IPS DF 6.9 (cell line): Measurements from ENCODE around the gene MLST8.
A peak's percentile ranks its signal among the peaks of the same experiment; 100 is the strongest.

ENCODE experiments used
- DNase-seq: peaks from one replicate; pipeline ENCODE4 v3.0.0-alpha.2; 2013; ENCODE audit warnings: low read depth, low spot score
- H3K27ac ChIP-seq: one replicate; pipeline ENCODE4 v1.5.1; 2013; ENCODE audit warnings: low read length, control low read depth
- H3K27me3 ChIP-seq: 2 replicates; pipeline ENCODE4 v1.6.1; 2013; ENCODE audit warnings: mild to moderate bottlenecking, low read length; ENCODE audit not compliant: control insufficient read depth, insufficient read depth
- H3K36me3 ChIP-seq: 2 replicates; pipeline ENCODE4 v1.6.1; 2013; ENCODE audit warnings: low read length; ENCODE audit not compliant: control insufficient read depth, insufficient read depth
- H3K4me1 ChIP-seq: 2 replicates; pipeline ENCODE4 v1.6.1; 2013; ENCODE audit warnings: low read length; ENCODE audit not compliant: control insufficient read depth, insufficient read depth
- H3K4me3 ChIP-seq: 2 replicates; pipeline ENCODE4 v1.5.1; 2013; ENCODE audit warnings: mild to moderate bottlenecking, low read length
- H3K9me3 ChIP-seq: 2 replicates; pipeline ENCODE4 v1.6.1; 2013; ENCODE audit warnings: low read length, inconsistent platforms; ENCODE audit not compliant: control insufficient read depth, insufficient read depth
- WGBS: extraction: QIAGEN DNeasy Blood & Tissue Kit; methylation state at CpG from one replicate; pipeline ENCODE4 v1.1.7; 2013; ENCODE audit warnings: mixed read lengths, missing lambda C conversion rate; ENCODE audit not compliant: insufficient read length, insufficient coverage; 5-methylcytosine and 5-hydroxymethylcytosine counted together

Gene MLST8

DNA sequence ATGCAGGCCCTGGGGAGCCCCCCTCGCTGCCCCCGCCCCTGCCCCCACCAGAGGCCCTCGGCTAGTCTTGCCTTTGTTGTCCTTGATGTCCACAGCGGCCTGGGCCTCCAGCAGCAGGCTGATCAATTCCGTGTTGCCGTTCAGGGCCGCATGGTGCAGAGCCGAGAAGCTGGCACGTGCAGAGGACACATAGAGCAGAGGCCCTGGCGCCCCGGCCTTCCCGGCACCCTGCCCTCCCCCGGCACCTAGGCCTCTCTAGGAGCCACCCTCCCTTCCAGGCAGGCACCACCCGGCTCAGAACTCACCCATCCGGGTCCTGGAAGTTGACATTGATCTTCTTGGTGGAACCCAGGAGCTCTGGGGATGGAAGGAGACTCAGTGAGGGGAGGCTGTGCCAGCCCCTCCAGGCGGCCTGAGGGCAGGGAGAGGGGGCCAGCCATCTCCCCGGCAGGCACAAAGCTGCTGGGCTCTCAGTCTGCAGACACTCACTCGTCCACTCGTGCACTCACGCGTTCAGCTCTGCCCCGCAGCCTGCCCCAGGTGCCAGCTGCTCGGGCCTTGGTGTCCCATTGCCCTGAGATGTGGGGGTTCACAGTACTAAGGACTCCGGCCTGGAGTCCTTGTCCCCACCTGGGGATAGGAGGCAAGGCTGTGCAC is 15.1 kb upstream of the MLST8 start:
- Histone ChIP-seq H3K27ac (no peak overlapping the region), H3K36me3 (no peaks in the 10 kb centered on the region), H3K4me1 (no peaks in the 10 kb centered on the region), H3K9me3 (no peaks in the 10 kb centered on the region), H3K4me3 (no peak overlapping the region), H3K27me3 (no peaks in the 10 kb centered on the region)
- WGBS = no CpG with 5 or more reads among the region's 24 CpGs
- no peak for DNase-seq

DNA sequence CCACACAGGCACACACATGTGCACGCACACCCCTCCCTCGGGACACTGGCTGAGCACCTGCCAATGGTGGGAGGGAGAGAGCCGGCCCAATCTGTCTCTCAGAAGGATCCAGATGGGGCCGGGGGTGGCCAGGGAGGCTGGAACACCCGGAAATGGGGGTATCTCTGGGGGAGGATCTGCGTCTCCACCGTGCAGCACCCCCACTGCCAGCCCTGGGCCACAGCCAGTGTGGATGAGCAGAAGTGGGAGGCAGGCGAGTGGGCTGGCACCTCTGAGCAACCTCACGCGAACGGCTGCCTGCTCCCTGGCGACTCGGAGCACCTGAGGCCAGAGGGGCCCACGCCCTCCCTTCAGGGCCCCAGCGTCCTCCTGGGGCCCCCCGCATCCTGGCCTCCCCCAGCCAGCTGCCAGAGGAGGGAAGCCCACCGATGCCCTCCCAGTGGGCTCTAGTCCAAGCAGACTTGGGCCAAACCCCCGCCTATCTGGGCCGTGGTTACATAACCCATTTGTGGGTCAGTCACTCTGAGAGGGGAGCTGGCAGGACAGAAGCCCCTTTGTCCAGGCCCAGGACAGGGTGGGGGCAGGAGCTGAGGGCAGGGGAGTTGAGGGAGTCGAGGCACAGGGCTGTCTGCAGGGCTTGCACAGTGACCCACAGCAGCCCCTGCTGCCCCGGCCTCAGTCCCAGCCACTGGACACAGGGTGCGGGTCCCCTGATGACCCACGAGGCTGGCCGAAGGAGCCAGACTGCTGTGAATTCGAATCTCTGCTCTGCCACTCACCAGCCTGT is 14.4 kb upstream of the MLST8 start:
- DNase-seq = no peak
- Histone ChIP-seq H3K27me3 (no peaks in the 10 kb centered on the region), H3K36me3 (no peaks in the 10 kb centered on the region), H3K4me3 (no peak overlapping the region), H3K9me3 (no peaks in the 10 kb centered on the region), H3K27ac (no peak overlapping the region), H3K4me1 (peaks cover 5% of the 10 kb centered on the region; the same call in 1 of the 2 replicates)
- WGBS = no CpG with 5 or more reads among the region's 25 CpGs

DNA sequence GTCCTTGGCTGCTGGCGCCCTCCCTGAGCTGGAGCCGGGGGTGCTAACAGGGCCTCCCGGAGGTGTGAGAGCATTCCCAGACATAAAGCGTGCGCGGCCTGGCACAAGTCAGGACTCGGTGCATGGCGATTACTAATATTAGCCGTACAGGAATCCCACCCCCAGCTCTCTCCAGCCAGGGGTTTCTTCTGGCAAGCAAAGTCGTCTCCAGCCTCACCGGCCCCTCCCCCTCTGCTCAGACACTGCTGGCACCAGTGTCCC is 13.9 kb upstream of the MLST8 start:
- no CpG with 5 or more reads among the region's 11 CpGs for WGBS
- peaks cover 5% of the 10 kb centered on the region; the same call in 1 of the 2 replicates for H3K4me1 ChIP-seq
- no peak overlapping the region for H3K27ac ChIP-seq
- no peaks in the 10 kb centered on the region for H3K9me3 ChIP-seq
- no peak overlapping the region for H3K4me3 ChIP-seq
- no peak for DNase-seq
- H3K36me3 ChIP-seq = no peaks in the 10 kb centered on the region
- H3K27me3 ChIP-seq = no peaks in the 10 kb centered on the region

DNA sequence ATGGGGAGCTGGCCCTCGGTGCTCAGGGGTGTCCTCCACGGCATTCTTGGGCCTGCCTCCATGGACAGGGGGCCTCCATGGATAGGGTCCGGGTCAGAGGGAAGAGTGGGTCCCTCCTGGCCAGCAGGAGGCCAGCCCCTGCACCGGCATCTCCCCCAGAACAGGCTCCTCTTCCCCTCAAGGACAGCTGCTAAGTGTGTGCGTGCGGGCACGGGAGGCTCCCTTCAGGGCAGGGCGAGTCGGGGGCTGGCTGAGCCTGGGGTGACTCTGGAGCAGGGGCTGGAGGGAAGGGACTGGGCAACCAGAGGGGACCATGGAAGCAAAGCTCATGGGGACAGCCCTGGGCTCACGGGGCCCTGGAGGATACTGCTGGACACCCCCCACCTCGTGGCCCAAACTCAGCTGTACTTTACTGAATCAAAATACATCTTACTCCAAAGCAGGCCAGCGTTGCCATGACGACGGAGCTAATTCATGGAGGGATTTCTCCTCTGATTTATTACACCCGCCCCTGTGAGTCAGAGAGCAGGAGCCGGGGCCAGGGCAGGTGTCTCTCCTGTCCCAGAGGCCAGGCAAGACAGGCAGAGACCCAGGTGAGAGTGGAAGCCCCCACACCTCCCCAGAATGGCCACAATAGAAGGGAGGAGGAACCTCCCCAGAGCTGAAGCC is 11.0 kb upstream of the MLST8 start:
- DNase-seq = no peak
- Histone ChIP-seq H3K9me3 (no peaks in the 10 kb centered on the region), H3K4me1 (peaks cover 5% of the 10 kb centered on the region; the same call in 1 of the 2 replicates), H3K4me3 (no peak overlapping the region), H3K36me3 (no peaks in the 10 kb centered on the region), H3K27me3 (peaks cover 7% of the 10 kb centered on the region; the same call in 1 of the 2 replicates), H3K27ac (no peak overlapping the region)
- WGBS = no CpG with 5 or more reads among the region's 16 CpGs

DNA sequence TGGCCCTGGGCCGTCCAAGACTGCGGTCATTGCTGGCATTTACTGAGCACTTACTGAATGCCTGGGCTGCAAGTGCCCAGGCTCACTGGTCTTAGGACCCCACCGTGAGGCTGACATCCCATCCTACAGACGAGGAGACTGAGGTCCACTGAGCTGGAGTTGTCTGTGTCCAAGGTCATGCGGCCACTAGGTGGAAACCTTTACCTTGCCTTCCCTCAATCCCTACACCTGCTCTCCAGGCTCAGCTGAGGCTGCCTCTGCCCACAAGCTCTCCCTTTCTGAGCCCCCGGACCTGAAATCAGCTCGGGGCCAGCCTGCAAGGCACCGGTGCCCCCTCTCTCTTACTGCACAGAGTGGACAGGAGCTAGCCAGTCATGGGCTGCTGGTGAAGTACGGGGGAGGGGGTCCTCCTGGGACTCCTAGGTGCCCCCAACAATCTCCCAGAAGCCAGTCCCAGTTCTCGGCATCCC is 10.4 kb upstream of the MLST8 start:
- no peak for DNase-seq
- H3K4me1 ChIP-seq = peaks cover 5% of the 10 kb centered on the region; the same call in 1 of the 2 replicates
- H3K4me3 ChIP-seq = peak overlapping the region; percentile 57; the same call in 1 of the 2 replicates
- peaks cover 7% of the 10 kb centered on the region; the same call in 1 of the 2 replicates for H3K27me3 ChIP-seq
- H3K27ac ChIP-seq = no peak overlapping the region
- no peaks in the 10 kb centered on the region for H3K36me3 ChIP-seq
- WGBS = no CpG with 5 or more reads among the region's 10 CpGs
- no peaks in the 10 kb centered on the region for H3K9me3 ChIP-seq

DNA sequence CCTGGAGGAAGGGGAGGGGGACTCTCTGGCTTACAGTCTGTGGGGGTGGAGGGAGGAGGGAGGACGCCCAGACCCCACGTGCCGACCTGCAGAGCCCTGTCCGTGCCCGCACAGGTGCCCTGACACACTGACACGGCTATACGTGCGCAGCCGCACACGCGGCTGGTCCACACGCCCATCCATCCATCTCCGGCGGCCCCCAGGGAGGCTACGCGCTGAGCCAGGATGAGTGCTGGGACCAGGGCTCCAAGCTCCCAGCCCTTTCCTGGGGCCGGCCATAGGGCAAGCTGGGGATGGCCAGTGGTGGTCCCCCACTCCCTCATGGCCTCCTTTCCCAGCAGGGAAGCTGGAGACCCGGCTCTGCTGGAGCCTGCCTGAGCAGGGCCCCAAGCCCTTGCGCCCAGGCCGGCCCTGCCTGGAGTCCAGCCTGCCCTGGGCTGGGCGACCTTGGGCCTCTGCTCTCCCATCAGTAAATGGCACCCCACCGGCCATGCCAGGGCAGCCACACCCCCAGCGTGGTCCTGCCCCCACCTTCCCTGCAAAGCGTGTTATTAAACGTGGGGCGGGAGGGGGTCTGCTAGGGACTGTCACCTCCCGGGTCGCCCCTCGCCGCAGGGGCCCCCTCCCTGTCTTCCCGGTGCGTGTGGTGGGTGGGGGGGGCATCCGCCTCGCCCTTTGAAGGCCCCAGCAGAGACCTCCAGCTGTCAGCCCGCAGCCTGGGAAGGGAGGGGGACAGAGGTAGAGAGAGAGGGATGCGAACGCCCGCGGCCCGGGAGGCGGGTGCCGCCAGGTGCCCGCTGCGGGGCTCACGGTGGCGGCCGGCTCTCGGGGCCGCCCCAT is 9.7 kb upstream of the MLST8 start:
- no CpG with 5 or more reads among the region's 49 CpGs for WGBS
- Histone ChIP-seq H3K4me3 (peak overlapping the region; percentile 57; the same call in 1 of the 2 replicates), H3K4me1 (peaks cover 5% of the 10 kb centered on the region; the same call in 1 of the 2 replicates), H3K27ac (no peak overlapping the region), H3K9me3 (no peaks in the 10 kb centered on the region), H3K27me3 (peaks cover 7% of the 10 kb centered on the region; the same call in 1 of the 2 replicates), H3K36me3 (no peaks in the 10 kb centered on the region)
- DNase-seq = no peak

DNA sequence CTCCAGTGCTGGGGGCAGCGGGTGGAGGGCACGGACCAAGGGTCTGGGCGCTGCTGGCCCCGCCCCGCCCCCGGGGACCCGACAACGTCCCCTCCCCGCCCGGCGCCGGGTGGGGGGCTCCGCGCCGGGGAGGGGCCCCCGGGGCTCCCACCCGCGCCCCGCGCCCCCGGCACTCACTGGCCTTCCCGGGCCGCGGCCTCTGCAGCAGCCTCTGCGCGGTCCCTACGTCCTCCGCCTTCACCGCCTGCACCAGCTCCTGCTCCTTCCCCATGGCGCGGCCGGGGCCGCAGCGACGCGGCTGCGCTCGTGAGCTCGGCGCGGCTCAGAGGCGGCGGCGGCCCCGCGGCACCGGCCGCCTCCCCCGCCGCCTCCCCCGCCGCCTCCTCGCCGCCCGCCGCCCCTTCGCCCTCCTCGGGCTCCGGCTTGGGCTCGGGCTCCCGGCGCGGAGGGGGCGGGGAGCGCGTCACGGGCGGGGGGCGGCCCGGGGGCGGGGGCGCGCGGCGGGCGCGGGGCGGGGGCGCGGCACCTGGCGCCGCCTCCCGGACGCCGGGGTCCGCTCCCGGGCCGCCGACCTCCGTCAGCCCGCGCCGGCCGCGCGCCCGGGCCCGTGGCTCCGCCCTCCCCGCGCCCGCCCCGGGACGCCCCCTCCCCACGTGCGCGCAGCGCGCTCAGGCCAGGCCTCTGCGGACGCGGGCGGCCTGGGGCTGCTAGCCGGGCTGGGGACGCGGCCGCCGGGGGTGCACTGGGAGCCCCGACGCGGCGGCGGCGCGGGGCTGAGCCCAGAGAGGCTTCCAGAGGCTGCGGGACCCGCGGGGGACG is 8.9 kb upstream of the MLST8 start, which contains the start of gene CASKIN1:
Gene CASKIN1, minus strand, starts transcription at position 444 of the 819 bp plus-strand sequence. Its CDS starts 173 bp downstream, at position 271.
- Histone ChIP-seq H3K9me3 (no peaks in the 10 kb centered on the region), H3K36me3 (no peaks in the 10 kb centered on the region), H3K4me3 (peak within 1 kb of the TSS; percentile 57; the same call in 1 of the 2 replicates), H3K4me1 (peaks cover 5% of the 10 kb centered on the region; the same call in 1 of the 2 replicates), H3K27me3 (peaks cover 7% of the 10 kb centered on the region; the same call in 1 of the 2 replicates), H3K27ac (no peak within 1 kb of the TSS)
- DNase-seq = no peak
- WGBS = no CpG with 5 or more reads among the region's 129 CpGs

DNA sequence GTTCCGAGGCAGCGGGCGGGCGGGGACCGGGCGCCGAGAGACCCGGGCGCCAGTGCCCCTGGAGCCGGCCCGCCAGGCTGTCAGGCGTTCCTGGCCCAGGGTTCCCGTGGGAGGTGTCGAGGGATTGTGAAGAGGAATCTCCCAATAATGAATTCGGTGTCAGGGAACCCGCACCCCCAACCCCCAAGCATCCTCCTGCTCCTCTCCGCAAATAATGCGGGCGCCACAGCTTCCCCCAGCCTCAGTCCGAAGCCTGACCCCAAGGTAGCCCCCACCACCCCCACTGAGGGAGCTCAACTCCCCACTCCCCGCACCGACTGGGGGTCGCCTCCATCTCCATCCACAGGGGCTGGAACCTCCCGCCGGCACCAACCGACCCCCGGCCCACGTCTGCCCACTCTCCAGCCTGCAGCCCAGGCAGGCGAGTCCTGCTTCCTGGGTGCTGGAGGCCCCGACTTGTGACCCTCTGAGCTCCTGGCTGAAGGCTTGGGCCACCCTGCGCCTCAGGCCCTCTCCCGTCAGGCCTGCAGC is 8.2 kb upstream of the MLST8 start:
- H3K27me3 ChIP-seq = peaks cover 7% of the 10 kb centered on the region; the same call in 1 of the 2 replicates

DNA sequence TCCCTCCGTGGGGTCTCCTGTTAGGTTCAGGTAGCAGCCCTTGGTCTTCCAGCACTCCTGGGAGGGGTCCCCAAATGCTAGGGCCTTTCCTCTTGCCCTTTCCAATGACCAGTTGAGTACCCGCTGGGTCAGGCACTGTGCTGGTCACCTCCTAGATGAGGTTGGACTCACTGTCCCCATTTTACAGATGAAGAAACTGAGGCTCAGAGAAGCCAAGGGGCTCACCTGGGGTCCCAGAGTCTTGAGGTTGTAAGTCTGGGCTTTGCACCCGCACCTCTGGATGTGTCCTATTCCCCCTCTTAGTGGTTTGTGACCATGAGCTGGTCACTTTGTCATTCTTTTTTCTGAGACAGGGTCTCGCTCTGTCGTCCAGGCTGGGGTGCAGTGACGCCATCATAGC is 7.5 kb upstream of the MLST8 start:
- Histone ChIP-seq H3K4me1 (peaks cover 5% of the 10 kb centered on the region; the same call in 1 of the 2 replicates), H3K27ac (no peak overlapping the region), H3K36me3 (no peaks in the 10 kb centered on the region), H3K9me3 (no peaks in the 10 kb centered on the region), H3K27me3 (peaks cover 7% of the 10 kb centered on the region; the same call in 1 of the 2 replicates), H3K4me3 (no peak overlapping the region)
- no peak for DNase-seq
- WGBS = no CpG with 5 or more reads among the region's 6 CpGs

More for the DNA sequence above, 8.2 kb upstream of the MLST8 start:
- Histone ChIP-seq H3K4me1 (peaks cover 5% of the 10 kb centered on the region; the same call in 1 of the 2 replicates), H3K27ac (no peak overlapping the region), H3K9me3 (no peaks in the 10 kb centered on the region), H3K36me3 (no peaks in the 10 kb centered on the region), H3K4me3 (peak overlapping the region; percentile 21; the same call in 1 of the 2 replicates)
- DNase-seq = no peak
- WGBS = no CpG with 5 or more reads among the region's 32 CpGs
